DMS 273 treated with DMSO at 0.1 percent for 48 hours (cell line): Measurements from ENCODE around the gene TRERF1.
"Not testable (repeated sequence)": the region's sequence is repeated elsewhere in the genome, so short reads cannot be mapped to it uniquely, and the experiment has no call there.

ENCODE experiments used
- DNase-seq: peaks from one replicate; lab custom pipeline; 2025; lab: John Stamatoyannopoulos, UW

TRERF1 gene

DNA sequence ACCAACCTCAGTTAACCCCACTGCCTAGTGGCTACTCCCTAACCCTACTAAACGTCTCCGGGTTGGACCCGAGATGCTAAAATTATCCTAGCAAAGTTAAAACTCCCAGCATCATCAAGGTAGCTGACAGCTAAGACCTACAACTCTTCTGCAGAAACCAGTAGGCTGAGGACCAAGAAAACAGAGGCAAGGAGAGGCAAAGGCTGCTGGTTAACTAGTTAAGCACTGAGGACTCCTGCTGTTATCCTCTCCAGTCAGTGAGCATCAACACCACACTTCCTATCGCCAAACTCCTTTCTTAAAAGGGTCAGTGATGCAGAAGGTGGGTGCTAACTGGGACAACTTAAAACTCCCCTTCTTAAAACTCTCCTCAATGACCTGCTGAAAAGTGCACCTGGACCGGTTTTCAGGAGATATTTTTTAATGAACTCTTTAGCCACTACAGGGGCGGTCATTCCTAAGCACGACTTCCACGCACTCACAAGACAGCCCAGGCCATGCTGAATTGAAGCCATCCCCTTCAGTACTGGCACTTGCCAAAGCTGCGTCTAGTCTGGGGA is 1.7 kb downstream of the TRERF1 start:
- DNase-seq, result peak; percentile 6

- no peak for DNase-seq
Observed at GRCh38 chr6:42448927-42449659, 2.6 kb downstream of the TRERF1 start.

DNA sequence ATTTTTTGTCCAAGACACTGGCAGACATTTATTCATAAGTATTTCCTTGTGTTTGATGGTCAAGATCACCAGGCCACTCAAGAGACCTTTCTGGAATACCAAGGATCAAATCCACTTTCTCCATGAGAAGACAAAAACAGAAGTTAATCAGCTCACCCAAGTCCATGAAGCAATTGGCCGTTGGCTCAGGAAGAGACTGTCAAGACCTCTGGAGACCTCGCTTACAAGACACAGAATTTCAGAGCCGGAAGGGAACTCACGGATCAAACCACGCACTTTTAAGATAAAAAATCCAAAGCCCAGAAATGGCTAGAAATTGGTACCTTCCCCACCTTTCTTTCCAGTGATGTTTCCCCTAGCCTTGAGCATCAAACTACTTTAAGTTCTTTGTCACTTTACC is 3.3 kb downstream of the TRERF1 start:
- no peak for DNase-seq

- no peak for DNase-seq
Observed at GRCh38 chr6:42446996-42447395, 4.7 kb downstream of the TRERF1 start.

DNA sequence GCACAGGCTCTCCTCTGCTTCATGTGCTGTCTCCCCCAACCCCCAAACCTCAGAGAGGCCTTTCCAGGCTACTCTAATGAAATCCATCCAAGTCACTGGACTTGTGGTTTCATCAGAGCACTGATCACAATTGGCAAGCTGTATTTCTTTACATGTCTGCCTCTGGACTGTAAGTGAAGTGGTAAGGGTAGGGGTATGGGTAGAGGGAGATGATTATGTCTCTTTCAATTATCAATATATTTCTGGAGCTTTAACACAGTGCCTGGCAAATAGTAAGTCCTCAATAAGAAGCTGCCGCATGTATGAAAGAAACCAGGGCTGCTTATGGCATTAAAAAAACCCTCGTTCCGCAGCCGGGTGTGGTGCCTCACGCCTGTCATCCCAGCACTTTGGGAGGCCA is 5.4 kb downstream of the TRERF1 start:
- no peak for DNase-seq

GRCh38 chr6:42445955-42446354 is 5.8 kb downstream of the TRERF1 start:
- DNase-seq, result not testable (repeated sequence)

DNA sequence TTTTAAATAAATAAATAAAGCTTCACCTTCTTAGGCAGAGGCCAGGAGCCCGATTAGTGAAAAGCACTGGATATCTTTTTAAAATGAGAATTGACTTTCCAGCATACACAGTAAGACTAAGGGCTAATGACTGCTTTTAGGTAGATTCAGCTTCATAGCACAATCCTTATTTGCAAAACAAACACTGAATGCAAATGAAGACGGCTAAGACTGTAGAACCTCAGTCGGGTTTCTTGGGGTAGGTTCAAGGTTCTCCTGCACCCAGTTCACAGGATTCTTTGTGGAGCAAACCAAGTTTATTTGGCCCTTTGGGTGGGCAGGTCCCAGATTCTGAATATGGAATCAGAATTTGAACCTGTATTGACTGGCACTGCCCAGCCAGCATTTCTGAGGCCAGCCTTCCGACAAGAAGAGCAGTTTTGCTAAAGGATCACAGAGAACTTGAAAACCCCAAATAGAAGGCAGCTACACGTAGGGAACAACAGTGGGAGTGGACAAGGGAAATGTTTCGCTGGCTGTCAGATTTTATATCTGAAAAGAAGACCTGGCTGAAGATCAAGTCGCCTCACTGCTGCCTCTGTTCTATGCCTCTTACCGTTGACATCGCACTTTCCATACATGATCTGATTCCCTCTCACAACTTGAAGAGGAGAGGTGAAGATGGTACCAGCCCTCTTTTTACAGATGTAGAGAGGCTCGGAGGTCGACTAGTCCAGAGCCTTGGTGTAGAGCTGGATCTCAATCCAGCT is 8.2 kb downstream of the TRERF1 start:
- no peak for DNase-seq

GRCh38 chr6:42441697-42442081 is 10.0 kb downstream of the TRERF1 start:
- no peak for DNase-seq

DNA sequence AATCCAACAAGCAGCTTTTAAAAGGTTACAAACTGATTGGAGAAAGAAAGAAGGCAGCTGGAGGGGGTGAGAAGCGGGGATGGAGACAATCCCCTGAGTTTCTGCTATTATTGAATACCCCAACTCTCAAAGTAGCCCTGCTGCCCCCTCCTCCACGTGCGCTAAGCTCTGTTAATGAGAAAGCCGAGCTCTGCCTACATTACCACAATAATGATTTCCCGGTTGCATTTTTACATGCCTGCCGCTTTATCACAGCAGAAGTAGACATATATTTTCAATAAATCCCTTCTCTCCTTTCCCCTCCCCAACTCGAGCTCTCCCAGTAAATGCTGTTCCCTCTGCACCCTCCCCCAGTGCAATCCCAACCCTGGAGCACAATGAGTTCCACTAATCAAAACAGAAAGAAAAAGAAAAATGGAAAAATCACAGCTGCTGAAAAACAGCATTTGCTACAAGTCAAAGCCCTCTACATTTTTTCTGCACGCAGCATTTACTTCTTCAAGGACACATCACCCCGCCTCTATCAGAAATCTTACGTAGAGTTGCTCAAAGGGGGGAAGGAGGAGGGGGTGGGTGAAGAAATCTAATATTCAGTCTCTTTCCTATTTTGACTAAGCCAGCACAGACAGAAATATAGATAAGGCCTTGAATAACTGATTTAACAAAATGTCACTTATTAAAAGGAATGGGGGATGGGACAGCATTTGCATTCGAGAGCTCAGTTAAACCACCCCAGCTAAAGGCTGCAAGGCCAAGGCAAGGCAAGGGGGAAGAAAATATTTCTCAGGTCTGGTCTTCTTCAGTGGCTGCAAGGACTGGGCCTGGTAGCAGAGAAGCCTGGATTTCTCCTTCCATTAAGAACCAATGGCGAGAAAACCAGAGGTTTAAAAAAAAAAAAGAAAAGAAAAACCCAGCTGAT is 10.7 kb downstream of the TRERF1 start:
- DNase-seq, result no peak

- no peak for DNase-seq
Observed at GRCh38 chr6:42440027-42440426, 11.7 kb downstream of the TRERF1 start.

DNA sequence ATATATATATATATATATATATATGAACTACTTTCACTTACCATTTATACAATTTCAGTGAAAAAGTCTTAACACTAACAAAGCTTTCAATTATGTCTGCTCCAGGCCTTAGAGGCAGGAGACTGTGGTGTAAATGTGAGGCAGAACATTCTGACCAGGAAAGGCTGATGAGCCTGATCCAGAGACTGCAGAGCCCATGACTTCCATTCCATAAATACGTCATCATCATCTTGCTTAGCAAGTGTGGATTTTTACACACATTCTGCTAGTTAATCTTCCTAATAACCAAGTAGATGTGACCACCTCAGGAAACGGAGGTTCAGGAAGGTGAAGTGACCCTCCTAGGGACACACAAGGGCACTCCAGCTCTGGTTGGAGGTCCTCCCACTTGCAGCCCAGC is 14.9 kb downstream of the TRERF1 start:
- no peak for DNase-seq

DNA sequence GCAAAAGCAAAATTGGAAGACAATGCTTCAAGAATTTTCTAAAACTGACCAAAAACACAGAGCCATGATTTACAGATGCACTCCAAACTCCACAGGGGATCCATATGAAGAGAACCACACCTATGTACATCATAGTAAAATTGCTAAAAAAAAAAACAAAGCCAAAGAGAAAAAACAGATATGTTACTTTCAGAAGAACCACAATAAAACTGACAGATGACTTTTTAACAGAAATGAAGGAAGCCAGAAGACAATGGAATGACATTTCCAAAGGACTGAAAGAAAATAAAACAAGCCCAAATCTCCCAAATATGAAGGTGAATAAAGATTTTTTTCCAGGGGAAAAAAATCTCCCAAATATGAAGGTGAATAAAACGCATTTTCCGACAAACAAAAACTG is 17.5 kb downstream of the TRERF1 start:
- DNase-seq, result no peak

DNA sequence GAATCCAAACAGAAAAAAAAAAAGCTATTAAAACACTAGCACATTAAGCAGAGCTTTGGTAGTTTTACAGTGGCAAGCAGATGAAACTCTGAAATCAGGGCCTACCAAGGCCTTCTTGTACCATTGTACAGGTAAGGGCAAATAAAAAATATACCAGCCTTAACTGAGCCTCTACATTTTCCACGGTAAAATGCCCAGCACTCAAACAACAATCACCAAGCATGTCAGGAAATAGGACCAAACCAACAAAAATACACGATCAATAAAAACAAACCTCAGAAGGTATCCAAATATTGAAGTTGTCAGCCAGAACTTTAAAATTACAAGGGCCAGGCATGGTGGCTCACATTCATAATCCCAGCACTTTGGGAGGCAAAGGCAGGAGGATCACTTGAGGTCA is 18.3 kb downstream of the TRERF1 start:
- DNase-seq, result no peak

GRCh38 chr6:42431877-42432276 is 19.8 kb downstream of the TRERF1 start:
- DNase-seq, result no peak

GRCh38 chr6:42431356-42431755 is 20.4 kb downstream of the TRERF1 start:
- DNase-seq, result no peak

- no peak for DNase-seq
Observed at GRCh38 chr6:42429836-42430235, 21.9 kb downstream of the TRERF1 start.

DNA sequence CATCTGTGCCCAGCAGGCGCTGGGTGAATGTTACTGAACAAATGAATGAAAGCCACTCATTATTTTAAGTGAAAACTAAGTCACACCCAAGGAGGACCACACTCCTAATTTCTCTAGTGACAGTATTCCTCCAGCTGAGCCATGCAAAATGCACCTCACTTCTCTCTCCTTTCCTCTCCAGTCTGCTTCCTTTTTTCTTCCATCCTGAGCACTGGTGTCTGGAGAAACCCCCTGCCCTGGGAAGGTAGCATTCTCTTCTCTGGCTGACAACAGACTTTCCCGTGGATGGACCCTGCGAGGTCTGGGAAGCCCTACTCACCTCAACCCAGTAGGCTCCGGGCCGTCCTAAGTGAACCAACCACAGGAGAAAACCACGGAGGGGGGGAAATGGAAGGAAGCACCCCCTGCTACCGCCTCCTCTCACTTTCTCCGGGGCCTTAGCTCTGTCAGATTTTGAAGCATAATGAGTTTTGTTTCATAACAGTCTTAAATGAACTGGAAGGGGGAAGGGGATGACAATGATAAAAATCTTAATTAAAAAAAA is 22.6 kb downstream of the TRERF1 start:
- DNase-seq, result no peak

- no peak for DNase-seq
Observed at GRCh38 chr6:42428326-42429041, 23.2 kb downstream of the TRERF1 start.

DNA sequence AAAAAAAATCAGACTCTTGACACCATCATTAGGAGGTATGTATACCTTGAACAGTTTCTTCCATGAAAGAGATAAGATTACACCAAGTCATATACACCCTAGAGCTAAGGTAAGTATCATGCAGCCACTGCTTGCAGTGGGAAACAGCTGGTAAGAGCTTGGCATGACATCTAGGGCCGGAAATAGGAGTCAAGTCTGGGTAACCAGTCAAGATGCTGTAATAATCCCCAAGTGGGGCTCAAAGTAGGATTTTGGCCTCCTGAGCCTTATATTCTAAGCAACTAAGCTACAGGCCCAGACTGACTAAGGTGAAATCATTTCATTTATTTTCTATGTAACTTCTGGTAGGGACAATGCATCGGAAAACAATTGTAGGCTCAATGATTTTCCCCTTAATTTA is 23.9 kb downstream of the TRERF1 start:
- DNase-seq, result no peak

DNA sequence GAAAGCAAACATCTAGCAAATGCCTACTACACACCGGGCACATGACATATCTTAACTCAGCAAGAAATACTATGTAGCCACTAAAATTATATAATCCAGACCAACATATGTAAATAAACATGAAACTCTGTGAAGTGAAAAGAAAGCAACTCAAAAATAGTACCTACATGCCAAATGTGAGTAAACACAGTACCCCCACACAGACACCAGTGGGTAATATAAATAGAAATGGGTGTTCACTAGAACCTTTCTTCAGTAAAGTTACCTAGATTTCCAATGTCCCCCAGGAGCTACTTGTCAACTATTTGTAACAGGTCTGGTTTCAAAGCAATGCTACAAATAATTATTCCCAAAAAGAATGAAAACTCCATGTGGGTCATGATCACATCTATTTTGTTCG is 25.5 kb downstream of the TRERF1 start:
- no peak for DNase-seq

GRCh38 chr6:42424906-42425474 is 26.7 kb downstream of the TRERF1 start:
- no peak for DNase-seq
